HFFc6 (cell line): ENCODE measurements around the gene NFATC2. TPM values are rescaled to one million over a fixed set of nuclear protein-coding genes. Genes with fewer than 3 reads are reported as not detected.

Source experiments
- DNase-seq: peaks from one replicate; pipeline ENCODE4 v3.0.0-alpha.2; 2018
- H3K27ac Mint-ChIP-seq: 2 replicates; pipeline ENCODE4 v1.8.0; 2020; ENCODE audit warnings: mild to moderate bottlenecking, mixed read lengths
- H3K27me3 Mint-ChIP-seq: 2 replicates; pipeline ENCODE4 v1.8.0; 2021; ENCODE audit warnings: mild to moderate bottlenecking, moderate library complexity, mixed read lengths; ENCODE audit not compliant: insufficient read depth
- H3K36me3 Mint-ChIP-seq: 2 replicates; pipeline ENCODE4 v1.8.0; 2021; ENCODE audit warnings: low read depth, mixed read lengths
- H3K4me1 Mint-ChIP-seq: 2 replicates; pipeline ENCODE4 v1.8.0; 2020; ENCODE audit warnings: low read depth, mixed read lengths
- H3K4me3 Mint-ChIP-seq: 2 replicates; pipeline ENCODE4 v1.8.0; 2020; ENCODE audit warnings: mild to moderate bottlenecking, moderate library complexity, mixed read lengths
- H3K9me3 Mint-ChIP-seq: 2 replicates; pipeline ENCODE4 v1.8.0; 2020; ENCODE audit warnings: mild to moderate bottlenecking, mixed read lengths
- CTCF ChIP-seq: fragments of 200-600 bp; sonication (generic); IDR thresholded peaks from 2 replicates; pipeline ENCODE4 v1.5.0; 2021; ENCODE audit warnings: antibody characterized with exemption, mild to moderate bottlenecking
- total RNA-seq, 6 experiments: library from RNA; stranded (reverse); fragmentation: NEBNext Ultra II Directional; extraction: Animal tissue kit (Norgen Biotek cat#: 25700); gene quantifications; 2 replicates in 1 of 6; 3 replicates in 5 of 6; pipeline ENCODE4 v1.2.3, GENCODE V29; 2021

Gene NFATC2
- total RNA-seq, 6 experiments from 2014 or later = 0.50 to 1.1 (median 0.84) TPM

- no peak for DNase-seq
- Mint-ChIP-seq H3K4me1 (peaks cover 15% of the 10 kb centered on the region), H3K36me3 (no peaks in the 10 kb centered on the region), H3K9me3 (no peaks in the 10 kb centered on the region), H3K4me3 (no peak overlapping the region), H3K27ac (no peak overlapping the region), H3K27me3 (peaks cover 2% of the 10 kb centered on the region; the same call in 1 of the 2 replicates)
- no peak for TF ChIP-seq CTCF
Measured at GRCh38 chr20:51420805-51421204, 121.7 kb downstream of the NFATC2 start.

GRCh38 chr20:51420111-51420510 is 122.4 kb downstream of the NFATC2 start:
- Mint-ChIP-seq H3K9me3 (no peaks in the 10 kb centered on the region), H3K36me3 (no peaks in the 10 kb centered on the region), H3K27me3 (peaks cover 2% of the 10 kb centered on the region; the same call in 1 of the 2 replicates), H3K4me3 (no peak overlapping the region), H3K27ac (no peak overlapping the region), H3K4me1 (peaks cover 15% of the 10 kb centered on the region)
- DNase-seq = no peak
- TF ChIP-seq CTCF = no peak

- H3K36me3 Mint-ChIP-seq = no peaks in the 10 kb centered on the region
- no peak overlapping the region for H3K4me3 Mint-ChIP-seq
- H3K4me1 Mint-ChIP-seq = peaks cover 15% of the 10 kb centered on the region
- no peak for TF ChIP-seq CTCF
- no peak overlapping the region for H3K27ac Mint-ChIP-seq
- H3K27me3 Mint-ChIP-seq = peaks cover 2% of the 10 kb centered on the region; the same call in 1 of the 2 replicates
- no peak for DNase-seq
- no peaks in the 10 kb centered on the region for H3K9me3 Mint-ChIP-seq
Measured at GRCh38 chr20:51419646-51420045, 122.9 kb downstream of the NFATC2 start.

- TF ChIP-seq CTCF = no peak
Measured at GRCh38 chr20:51419231-51419630, 123.3 kb downstream of the NFATC2 start.

GRCh38 chr20:51418137-51418529 is 124.4 kb downstream of the NFATC2 start:
- Mint-ChIP-seq H3K27me3 (no peaks in the 10 kb centered on the region; the same call in 1 of the 2 replicates), H3K36me3 (no peaks in the 10 kb centered on the region), H3K4me1 (peaks cover 10% of the 10 kb centered on the region), H3K9me3 (no peaks in the 10 kb centered on the region), H3K4me3 (no peak overlapping the region), H3K27ac (no peak overlapping the region)
- no peak for DNase-seq
- TF ChIP-seq CTCF = no peak

More at GRCh38 chr20:51419231-51419630, 123.3 kb downstream of the NFATC2 start:
- no peaks in the 10 kb centered on the region for H3K36me3 Mint-ChIP-seq
- DNase-seq = no peak
- no peak overlapping the region for H3K27ac Mint-ChIP-seq
- peaks cover 15% of the 10 kb centered on the region for H3K4me1 Mint-ChIP-seq
- no peaks in the 10 kb centered on the region for H3K9me3 Mint-ChIP-seq
- H3K27me3 Mint-ChIP-seq = peaks cover 2% of the 10 kb centered on the region; the same call in 1 of the 2 replicates
- H3K4me3 Mint-ChIP-seq = no peak overlapping the region
